ENCODE data around the gene RTL10.

The RTL10 gene

GRCh38 chr22:19863571-19863970 lies 8.9 kb upstream of the RTL10 start:
- no peak for DNase-seq
- no peak for ATAC-seq

GRCh38 chr22:19862619-19863246 lies 8.1 kb upstream of the RTL10 start:
- no peak for ATAC-seq
- peak; percentile 0 for DNase-seq

GRCh38 chr22:19859861-19860510 lies 5.3 kb upstream of the RTL10 start:
- ATAC-seq: no peak
- no peak for DNase-seq

GRCh38 chr22:19857382-19857781 lies 2.7 kb upstream of the RTL10 start:
- ATAC-seq (no peak), DNase-seq (no peak)

- peak; percentile 75 for DNase-seq
- peak; percentile 44 for ATAC-seq
Measured at GRCh38 chr22:19855504-19856409, 1.1 kb upstream of the RTL10 start.

DNA sequence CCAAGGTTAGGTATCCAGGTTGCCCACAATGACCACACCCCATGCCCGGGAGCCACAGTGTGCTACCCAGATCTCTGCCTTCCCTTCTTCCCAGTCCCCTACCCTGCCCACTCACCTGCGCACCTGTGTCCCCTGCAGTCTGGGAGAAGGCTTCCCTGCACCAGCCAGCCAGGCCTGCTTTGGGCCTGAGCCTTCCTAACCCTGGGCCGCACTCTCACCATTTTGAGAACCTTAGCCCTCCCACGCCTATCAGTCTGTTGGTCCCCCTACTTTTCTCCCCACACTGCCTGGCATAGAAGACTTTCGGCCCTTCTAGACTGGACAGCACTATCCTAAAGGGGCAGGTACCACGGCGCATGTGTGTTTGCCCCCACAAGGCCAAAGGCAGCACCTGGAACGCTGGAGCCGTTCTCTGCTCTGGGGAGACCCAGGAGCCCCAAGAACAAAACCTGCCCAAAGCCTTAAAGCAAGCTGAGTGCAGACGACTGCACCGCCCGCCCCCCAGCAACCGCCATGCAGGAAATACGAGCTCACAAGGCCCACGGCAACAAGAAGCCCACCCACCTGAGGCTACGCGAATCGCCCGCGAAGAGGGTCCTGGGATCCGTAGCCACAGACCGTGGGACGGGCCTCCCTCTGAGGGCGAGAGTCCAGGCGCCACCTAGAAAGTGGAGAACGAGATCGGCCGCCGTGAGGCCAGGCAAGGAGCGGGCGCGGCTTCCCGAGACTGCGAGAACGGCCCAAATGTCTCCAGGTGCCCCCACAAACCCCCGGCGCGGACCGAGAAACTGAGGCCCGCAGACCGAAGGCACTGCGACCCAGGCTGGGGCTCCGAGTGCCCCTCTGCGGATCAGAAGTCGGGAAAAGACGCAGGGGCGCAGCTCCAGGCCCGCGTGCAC lies 546 bp downstream of the RTL10 start:
- no peak for ATAC-seq
- DNase-seq: peak; percentile 22

GRCh38 chr22:19853058-19853878 lies 1.4 kb downstream of the RTL10 start:
- DNase-seq (no peak), ATAC-seq (no peak)

GRCh38 chr22:19852177-19852781 lies 2.4 kb downstream of the RTL10 start:
- DNase-seq: no peak

DNA sequence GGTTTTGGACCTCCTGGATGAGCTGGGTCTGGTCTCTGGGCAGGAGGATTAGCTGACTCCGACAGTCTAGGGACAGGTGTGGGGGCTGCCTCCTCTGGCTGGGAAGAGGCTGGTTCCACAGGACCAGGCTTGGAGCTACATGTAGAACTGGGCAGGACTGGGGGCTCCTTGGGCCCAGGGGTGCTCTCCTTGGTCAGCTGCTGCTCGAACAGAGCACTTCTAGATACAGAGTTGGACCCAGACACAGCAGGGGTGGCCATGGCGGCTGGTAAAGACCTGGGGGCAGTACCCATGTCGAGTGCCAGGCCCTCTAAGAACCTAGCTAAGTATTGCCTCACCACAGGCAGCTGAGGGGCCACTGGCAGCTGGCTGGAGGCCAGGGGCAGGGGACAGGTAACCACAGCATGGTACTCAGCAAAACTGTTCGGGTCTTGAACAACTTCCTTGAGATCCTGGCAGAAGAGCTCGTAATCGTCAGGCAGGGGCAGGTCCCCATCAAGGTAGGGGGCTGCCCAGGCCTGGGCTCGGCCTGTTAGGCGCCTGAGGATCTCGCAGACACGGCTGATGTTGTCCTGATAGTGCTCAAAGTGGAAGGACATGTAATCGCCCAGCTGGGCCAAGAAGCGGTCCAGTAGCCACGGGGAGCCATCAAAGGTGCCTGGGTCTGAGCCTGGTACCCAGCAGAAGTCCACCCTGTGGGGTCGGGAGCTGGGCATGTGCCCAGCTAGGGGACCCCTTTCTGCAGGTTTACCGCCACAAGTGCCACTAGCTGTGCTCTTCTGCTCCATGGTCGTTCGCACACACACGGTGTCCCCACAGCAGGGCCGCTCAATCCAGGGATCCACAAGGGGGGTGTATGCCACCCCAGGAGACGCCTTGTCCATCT lies 3.1 kb downstream of the RTL10 start:
- ATAC-seq: no peak

More at GRCh38 chr22:19852177-19852781, 2.4 kb downstream of the RTL10 start:
- ATAC-seq: no peak

DNA sequence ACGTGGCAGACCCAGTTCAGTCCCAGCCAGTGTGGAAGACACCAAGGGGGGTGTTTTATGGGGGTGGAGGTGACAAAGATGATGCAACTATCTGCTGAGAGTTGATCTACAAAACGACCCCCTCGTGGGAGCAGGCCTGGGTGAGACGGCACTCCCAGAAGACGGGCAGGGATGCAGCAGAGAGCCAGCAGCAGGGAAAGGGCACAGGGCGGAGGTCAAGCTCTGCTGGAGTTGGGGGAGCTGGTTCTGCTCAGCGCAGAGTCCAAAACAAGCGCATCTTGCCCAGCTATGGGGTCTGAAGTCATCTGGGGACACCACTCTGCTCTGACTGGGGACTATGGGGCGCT lies 3.9 kb downstream of the RTL10 start:
- ATAC-seq: no peak
- no peak for DNase-seq

More for the DNA sequence above, 3.1 kb downstream of the RTL10 start:
- DNase-seq: no peak

DNA sequence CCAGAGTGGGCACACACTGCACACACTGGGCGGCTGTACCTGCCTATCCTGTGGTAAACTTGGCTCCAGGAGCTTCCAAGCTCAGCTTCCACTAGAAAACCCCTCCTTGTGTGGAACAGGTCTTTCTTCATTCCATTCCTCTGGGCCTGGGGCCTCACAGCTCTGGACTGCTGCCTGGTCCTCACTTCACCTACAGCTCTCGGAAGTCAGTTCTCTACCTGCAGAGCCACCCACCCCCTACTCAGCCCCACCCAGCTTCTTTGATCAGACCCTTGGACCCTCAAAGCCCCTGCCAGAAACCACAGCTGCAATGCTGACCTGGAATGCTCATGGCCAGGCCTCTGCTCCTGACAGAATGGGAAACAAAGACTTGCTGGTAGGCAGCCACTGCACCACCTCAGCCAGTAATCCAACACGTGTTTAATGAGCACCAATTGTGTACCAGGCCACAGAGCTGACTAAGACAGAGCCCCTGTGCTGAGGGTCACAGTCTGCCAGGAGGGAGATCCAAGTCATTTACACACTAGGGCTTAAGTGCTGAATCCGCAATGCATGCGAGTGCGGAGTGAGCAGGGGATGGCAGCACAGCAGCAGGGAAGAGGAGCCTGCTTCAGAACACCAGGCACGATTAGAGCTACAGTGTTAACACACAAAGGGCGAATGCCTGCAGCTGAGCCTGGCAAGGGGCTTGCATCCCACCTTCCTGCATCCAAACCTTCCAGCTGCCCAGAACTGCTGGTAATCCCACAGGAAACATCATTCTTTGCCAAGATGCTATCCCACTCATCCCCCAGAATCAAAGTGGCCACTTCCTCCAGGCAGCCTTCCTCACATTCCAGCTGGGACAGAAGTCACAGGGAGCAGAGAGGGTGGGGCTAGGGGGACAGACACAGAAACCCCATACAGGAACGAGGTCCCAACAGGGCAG lies 4.6 kb downstream of the RTL10 start:
- ATAC-seq: no peak
- no peak for DNase-seq

- ATAC-seq: no peak
Measured at GRCh38 chr22:19848298-19849224, 6.1 kb downstream of the RTL10 start.

GRCh38 chr22:19847345-19847632 lies 7.4 kb downstream of the RTL10 start:
- DNase-seq: no peak
- ATAC-seq: no peak

More at GRCh38 chr22:19848298-19849224, 6.1 kb downstream of the RTL10 start:
- peak; percentile 29 for DNase-seq

GRCh38 chr22:19846620-19847344 lies 7.9 kb downstream of the RTL10 start:
- DNase-seq (no peak), ATAC-seq (no peak)

- ATAC-seq (peak; percentile 21), DNase-seq (no peak)
Measured at GRCh38 chr22:19845054-19845722, 9.5 kb downstream of the RTL10 start.

GRCh38 chr22:19844377-19845053 lies 10.2 kb downstream of the RTL10 start:
- peak; percentile 13 for DNase-seq
- peak; percentile 15 for ATAC-seq

All from stimulated activated naive CD8-positive, alpha-beta T cell treated with anti-CD3 and anti-CD28 coated beads, Interleukin-15, Interleukin-2, amounts not matched to agents 100 U/mL and 50 U/mL, for 24 hours (primary cell).